ENCODE results near the gene GFER. TPM values are rescaled to one million over a fixed set of nuclear protein-coding genes. Genes with fewer than 3 reads are reported as not detected.

The GFER gene
- total RNA-seq, 1 experiment from 2014 or later: 58.5 TPM

DNA sequence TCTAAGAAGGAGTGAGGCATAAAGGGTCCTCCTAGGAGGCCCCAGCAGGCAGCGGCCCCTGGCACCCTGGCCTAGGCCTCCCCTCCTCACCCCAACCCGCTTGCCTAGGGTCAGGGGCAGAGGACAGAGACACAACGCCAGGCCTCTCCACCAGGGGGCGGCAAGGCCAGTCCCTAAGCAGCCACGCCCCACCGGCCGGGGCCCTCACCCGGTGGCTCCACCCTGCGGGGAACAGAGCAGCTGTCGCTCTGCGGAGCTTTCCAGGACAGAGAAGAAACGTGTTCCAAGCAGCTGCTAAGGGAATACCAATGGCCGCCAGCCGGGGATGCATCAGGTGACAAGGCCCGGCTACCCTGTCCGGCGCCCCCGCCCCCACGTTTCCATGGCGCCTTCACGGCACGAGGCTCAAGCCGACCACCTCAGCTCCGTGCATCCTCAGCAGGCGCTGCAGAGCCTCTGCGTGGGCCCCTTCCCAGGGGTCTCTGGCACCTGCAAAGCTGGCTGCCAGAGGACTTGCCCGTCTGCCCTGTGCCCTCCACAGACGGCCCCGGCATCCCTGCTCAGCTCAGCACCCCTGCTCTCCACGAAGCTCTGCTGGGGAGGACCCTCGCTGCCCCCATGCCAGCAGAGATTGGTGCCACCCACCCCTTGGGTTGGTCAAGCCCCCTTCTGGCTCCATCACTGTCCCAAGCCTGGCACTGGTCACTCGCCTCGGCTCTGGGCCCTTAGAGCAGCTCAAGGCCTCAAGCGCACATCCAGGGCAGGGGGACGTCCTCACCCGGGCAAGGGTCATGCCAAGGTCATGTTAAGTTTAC, 20.0 kb downstream of the GFER start:
- ATAC-seq (peak; percentile 94), DNase-seq (ENCODE audit: low spot score) (peak; percentile 99)
- TF ChIP-seq, protein P1, sequence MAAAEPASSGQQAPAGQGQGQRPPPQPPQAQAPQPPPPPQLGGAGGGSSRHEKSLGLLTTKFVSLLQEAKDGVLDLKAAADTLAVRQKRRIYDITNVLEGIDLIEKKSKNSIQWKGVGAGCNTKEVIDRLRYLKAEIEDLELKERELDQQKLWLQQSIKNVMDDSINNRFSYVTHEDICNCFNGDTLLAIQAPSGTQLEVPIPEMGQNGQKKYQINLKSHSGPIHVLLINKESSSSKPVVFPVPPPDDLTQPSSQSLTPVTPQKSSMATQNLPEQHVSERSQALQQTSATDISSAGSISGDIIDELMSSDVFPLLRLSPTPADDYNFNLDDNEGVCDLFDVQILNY (CRISPR knock-in tag; IDR thresholded peaks at IDR 0.05): 0 out of 2 replicates have a peak, but pooled peaks have one; percentile 15
- TF ChIP-seq FOXK1 (CRISPR knock-in tag; IDR thresholded peaks at IDR 0.05) (0 out of 2 replicates have a peak, but pooled peaks have one; percentile 32), SMAD3 (CRISPR knock-in tag; IDR thresholded peaks at IDR 0.05; ENCODE audit: borderline replicate concordance) (no peak), RORB (CRISPR knock-in tag; IDR thresholded peaks at IDR 0.05) (no peak), SP1 (CRISPR knock-in tag; conservative IDR thresholded peaks at IDR 0.05) (peak; percentile 82), NFYB (CRISPR knock-in tag; conservative IDR thresholded peaks at IDR 0.05; ENCODE audit: low read depth) (no peak), ZNF317 (CRISPR knock-in tag; IDR thresholded peaks at IDR 0.05; ENCODE audit: borderline replicate concordance, low read depth) (0 out of 2 replicates have a peak, but pooled peaks have one; percentile 13), CREM (CRISPR knock-in tag; IDR thresholded peaks at IDR 0.05) (0 out of 2 replicates have a peak, but pooled peaks have one; percentile 54), ETV6 (CRISPR knock-in tag; IDR thresholded peaks at IDR 0.05) (peak; percentile 85; the same call in 1 of the 2 replicates), TEAD1 (CRISPR knock-in tag; IDR thresholded peaks at IDR 0.05) (no peak), NR2C2 (CRISPR knock-in tag; IDR thresholded peaks at IDR 0.05) (no peak)
- TF ChIP-seq, protein P2, sequence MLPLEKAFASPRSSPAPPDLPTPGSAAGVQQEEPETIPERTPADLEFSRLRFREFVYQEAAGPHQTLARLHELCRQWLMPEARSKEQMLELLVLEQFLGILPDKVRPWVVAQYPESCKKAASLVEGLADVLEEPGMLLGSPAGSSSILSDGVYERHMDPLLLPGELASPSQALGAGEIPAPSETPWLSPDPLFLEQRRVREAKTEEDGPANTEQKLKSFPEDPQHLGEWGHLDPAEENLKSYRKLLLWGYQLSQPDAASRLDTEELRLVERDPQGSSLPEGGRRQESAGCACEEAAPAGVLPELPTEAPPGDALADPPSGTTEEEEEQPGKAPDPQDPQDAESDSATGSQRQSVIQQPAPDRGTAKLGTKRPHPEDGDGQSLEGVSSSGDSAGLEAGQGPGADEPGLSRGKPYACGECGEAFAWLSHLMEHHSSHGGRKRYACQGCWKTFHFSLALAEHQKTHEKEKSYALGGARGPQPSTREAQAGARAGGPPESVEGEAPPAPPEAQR (CRISPR knock-in tag; IDR thresholded peaks at IDR 0.05): no peak
- TF ChIP-seq, protein P3, sequence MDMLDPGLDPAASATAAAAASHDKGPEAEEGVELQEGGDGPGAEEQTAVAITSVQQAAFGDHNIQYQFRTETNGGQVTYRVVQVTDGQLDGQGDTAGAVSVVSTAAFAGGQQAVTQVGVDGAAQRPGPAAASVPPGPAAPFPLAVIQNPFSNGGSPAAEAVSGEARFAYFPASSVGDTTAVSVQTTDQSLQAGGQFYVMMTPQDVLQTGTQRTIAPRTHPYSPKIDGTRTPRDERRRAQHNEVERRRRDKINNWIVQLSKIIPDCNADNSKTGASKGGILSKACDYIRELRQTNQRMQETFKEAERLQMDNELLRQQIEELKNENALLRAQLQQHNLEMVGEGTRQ (CRISPR knock-in tag; IDR thresholded peaks at IDR 0.05): peak; percentile 74
- TF ChIP-seq, protein P4, sequence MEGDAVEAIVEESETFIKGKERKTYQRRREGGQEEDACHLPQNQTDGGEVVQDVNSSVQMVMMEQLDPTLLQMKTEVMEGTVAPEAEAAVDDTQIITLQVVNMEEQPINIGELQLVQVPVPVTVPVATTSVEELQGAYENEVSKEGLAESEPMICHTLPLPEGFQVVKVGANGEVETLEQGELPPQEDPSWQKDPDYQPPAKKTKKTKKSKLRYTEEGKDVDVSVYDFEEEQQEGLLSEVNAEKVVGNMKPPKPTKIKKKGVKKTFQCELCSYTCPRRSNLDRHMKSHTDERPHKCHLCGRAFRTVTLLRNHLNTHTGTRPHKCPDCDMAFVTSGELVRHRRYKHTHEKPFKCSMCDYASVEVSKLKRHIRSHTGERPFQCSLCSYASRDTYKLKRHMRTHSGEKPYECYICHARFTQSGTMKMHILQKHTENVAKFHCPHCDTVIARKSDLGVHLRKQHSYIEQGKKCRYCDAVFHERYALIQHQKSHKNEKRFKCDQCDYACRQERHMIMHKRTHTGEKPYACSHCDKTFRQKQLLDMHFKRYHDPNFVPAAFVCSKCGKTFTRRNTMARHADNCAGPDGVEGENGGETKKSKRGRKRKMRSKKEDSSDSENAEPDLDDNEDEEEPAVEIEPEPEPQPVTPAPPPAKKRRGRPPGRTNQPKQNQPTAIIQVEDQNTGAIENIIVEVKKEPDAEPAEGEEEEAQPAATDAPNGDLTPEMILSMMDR (IDR thresholded peaks at IDR 0.05): peak; percentile 92
- TF ChIP-seq, protein P5, sequence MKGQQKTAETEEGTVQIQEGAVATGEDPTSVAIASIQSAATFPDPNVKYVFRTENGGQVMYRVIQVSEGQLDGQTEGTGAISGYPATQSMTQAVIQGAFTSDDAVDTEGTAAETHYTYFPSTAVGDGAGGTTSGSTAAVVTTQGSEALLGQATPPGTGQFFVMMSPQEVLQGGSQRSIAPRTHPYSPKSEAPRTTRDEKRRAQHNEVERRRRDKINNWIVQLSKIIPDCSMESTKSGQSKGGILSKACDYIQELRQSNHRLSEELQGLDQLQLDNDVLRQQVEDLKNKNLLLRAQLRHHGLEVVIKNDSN (CRISPR knock-in tag; IDR thresholded peaks at IDR 0.05): peak; percentile 78
- TF ChIP-seq, protein P6, sequence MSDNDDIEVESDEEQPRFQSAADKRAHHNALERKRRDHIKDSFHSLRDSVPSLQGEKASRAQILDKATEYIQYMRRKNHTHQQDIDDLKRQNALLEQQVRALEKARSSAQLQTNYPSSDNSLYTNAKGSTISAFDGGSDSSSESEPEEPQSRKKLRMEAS (CRISPR knock-in tag; IDR thresholded peaks at IDR 0.05): peak; percentile 79; the same call in 1 of the 2 replicates
- TF ChIP-seq, protein P7, sequence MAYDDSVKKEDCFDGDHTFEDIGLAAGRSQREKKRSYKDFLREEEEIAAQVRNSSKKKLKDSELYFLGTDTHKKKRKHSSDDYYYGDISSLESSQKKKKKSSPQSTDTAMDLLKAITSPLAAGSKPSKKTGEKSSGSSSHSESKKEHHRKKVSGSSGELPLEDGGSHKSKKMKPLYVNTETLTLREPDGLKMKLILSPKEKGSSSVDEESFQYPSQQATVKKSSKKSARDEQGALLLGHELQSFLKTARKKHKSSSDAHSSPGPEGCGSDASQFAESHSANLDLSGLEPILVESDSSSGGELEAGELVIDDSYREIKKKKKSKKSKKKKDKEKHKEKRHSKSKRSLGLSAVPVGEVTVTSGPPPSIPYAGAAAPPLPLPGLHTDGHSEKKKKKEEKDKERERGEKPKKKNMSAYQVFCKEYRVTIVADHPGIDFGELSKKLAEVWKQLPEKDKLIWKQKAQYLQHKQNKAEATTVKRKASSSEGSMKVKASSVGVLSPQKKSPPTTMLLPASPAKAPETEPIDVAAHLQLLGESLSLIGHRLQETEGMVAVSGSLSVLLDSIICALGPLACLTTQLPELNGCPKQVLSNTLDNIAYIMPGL (CRISPR knock-in tag; IDR thresholded peaks at IDR 0.05): peak; percentile 49; the same call in 1 of the 2 replicates
- ChIA-PET POLR2A (interaction anchor here (0.6 to 3.0 kb wide), 6 partner anchors 12 to 147 kb away, joined by 3 to 13 read pairs (median 5); partner anchors contain the start of genes NTHL1, RPS2 and TSC2), CTCF (interaction anchor here (0.6 to 3.9 kb wide), 68 partner anchors 11 to 949 kb away, joined by 3 to 82 read pairs (median 6); partner anchors contain the start of genes CASKIN1, CEMP1, GFER and MSRB1)
- H3K27ac Mint-ChIP-seq: no peak overlapping the region
- peaks cover 19% of the 10 kb centered on the region for H3K36me3 Mint-ChIP-seq
- peaks cover 35% of the 10 kb centered on the region for H3K4me1 Mint-ChIP-seq
- H3K4me3 Mint-ChIP-seq: peak overlapping the region; percentile 27; the same call in 1 of the 2 replicates
- no peaks in the 10 kb centered on the region for H3K9me3 Mint-ChIP-seq
- H3K27me3 Mint-ChIP-seq (ENCODE audit: low read depth): no peaks in the 10 kb centered on the region
